C4-2B (cell line): ENCODE data around the gene PICALM.

Experiments used
- H3K27ac ChIP-seq: fragments of 450-650 bp; 2 replicates; pipeline ENCODE4 v1.5.1; 2017
- CTCF ChIP-seq: fragments of 450-650 bp; conservative IDR thresholded peaks from 2 replicates; pipeline ENCODE4 v1.5.1; 2017; ENCODE audit warnings: mild to moderate bottlenecking
- ZFX ChIP-seq: fragments of 450-650 bp; IDR thresholded peaks from 2 replicates; pipeline ENCODE4 v1.6.1; 2017

The PICALM gene

GRCh38 chr11:86011175-86011574 lies 57.7 kb downstream of the PICALM start:
- no peak overlapping the region for H3K27ac ChIP-seq
- no peak for TF ChIP-seq CTCF
- no peak for TF ChIP-seq ZFX

GRCh38 chr11:86003654-86004053 lies 65.2 kb downstream of the PICALM start:
- no peak overlapping the region for H3K27ac ChIP-seq
- TF ChIP-seq ZFX: no peak
- no peak for TF ChIP-seq CTCF

GRCh38 chr11:86002431-86002830 lies 66.5 kb downstream of the PICALM start:
- H3K27ac ChIP-seq: no peak overlapping the region
- no peak for TF ChIP-seq CTCF
- no peak for TF ChIP-seq ZFX

- TF ChIP-seq CTCF (no peak), ZFX (no peak)
Measured at GRCh38 chr11:85991508-85991907, 77.4 kb downstream of the PICALM start.

GRCh38 chr11:85989746-85990145 lies 79.1 kb downstream of the PICALM start:
- TF ChIP-seq CTCF (no peak), ZFX (no peak)
- no peak overlapping the region for H3K27ac ChIP-seq

More at GRCh38 chr11:85991508-85991907, 77.4 kb downstream of the PICALM start:
- H3K27ac ChIP-seq: no peak overlapping the region

- TF ChIP-seq CTCF: no peak
- H3K27ac ChIP-seq: no peak overlapping the region
Measured at GRCh38 chr11:85988780-85989179, 80.1 kb downstream of the PICALM start.

GRCh38 chr11:85977751-85978160 lies 91.1 kb downstream of the PICALM start:
- no peak overlapping the region for H3K27ac ChIP-seq
- TF ChIP-seq CTCF: no peak
- TF ChIP-seq ZFX: no peak
